Prostate gland (tissue), 2 donors: Measurements from ENCODE around the gene FARS2. TPM values are rescaled to one million over a fixed set of nuclear protein-coding genes. Genes with fewer than 3 reads are reported as not detected.

Experiments
- DNase-seq: peaks from one replicate; pipeline ENCODE4 v3.0.0-alpha.2; 2019; ENCODE audit warnings: low spot score
- H3K27ac ChIP-seq, 2 donors: fragments of 200-600 bp; sonication (generic); 2 replicates each; pipeline ENCODE4 v1.5.1; 2017 to 2019
- H3K27me3 ChIP-seq: fragments of 200-600 bp; sonication (generic); replicated peaks from 2 replicates; pipeline ENCODE4 v1.5.1; 2019; ENCODE audit not compliant: insufficient read depth
- H3K36me3 ChIP-seq, 2 donors: fragments of 200-600 bp; sonication (generic); 1 replicate in 1 of 2; 2 replicates in 1 of 2; pipeline versions ENCODE4 v1.5.1 to v1.8.1; 2017 to 2019
- H3K4me1 ChIP-seq: fragments of 200-600 bp; sonication (generic); replicated peaks from 2 replicates; pipeline ENCODE4 v1.5.1; 2019
- H3K4me3 ChIP-seq, 2 donors: fragments of 200-600 bp; sonication (generic); 2 replicates each; pipeline ENCODE4 v1.5.1; 2017 to 2019
- H3K9me3 ChIP-seq: fragments of 200-600 bp; sonication (generic); 2 replicates; pipeline ENCODE4 v1.5.1; 2017
- CTCF ChIP-seq, 4 experiments: fragments of 200-600 bp in 2 of 4; fragments of 450-650 bp in 2 of 4; sonication (generic) in 2 of 4; IDR thresholded peaks; 1 replicate in 3 of 4; 2 replicates in 1 of 4; pipeline ENCODE4 v1.5.1; 2016 to 2019; ENCODE audit warnings: antibody characterized with exemption in 4 of 4, mild to moderate bottlenecking in 2 of 4, moderate library complexity in 2 of 4
- POLR2A ChIP-seq: fragments of 450-650 bp; IDR thresholded peaks from one replicate; pipeline ENCODE4 v1.6.1; 2016; ENCODE audit warnings: antibody characterized with exemption, mild to moderate bottlenecking
- POLR2AphosphoS5 ChIP-seq: sonication (generic); formaldehyde crosslinking; IDR thresholded peaks from one replicate; pipeline ENCODE4 v1.6.1; 2017; ENCODE audit warnings: antibody characterized with exemption
- WGBS: methylation state at CpG from one replicate; pipeline ENCODE4 v1.1.5; 2018; 5-methylcytosine and 5-hydroxymethylcytosine counted together
- intact Hi-C: fragments of 100-400 bp; cut with DNase I; formaldehyde crosslinking; loops from one replicate; pipeline ENCODE4 v1.14.2; 2022
- total RNA-seq, 2 donors: library from RNA; depleted of rRNA; stranded (reverse); fragments of >200 nt; gene quantifications; one replicate each; pipeline ENCODE4 v1.1.0, GENCODE V29; 2016

Gene FARS2
- total RNA-seq, 2 donors from 2014 or later: 11.6 to 19.5 TPM

DNA sequence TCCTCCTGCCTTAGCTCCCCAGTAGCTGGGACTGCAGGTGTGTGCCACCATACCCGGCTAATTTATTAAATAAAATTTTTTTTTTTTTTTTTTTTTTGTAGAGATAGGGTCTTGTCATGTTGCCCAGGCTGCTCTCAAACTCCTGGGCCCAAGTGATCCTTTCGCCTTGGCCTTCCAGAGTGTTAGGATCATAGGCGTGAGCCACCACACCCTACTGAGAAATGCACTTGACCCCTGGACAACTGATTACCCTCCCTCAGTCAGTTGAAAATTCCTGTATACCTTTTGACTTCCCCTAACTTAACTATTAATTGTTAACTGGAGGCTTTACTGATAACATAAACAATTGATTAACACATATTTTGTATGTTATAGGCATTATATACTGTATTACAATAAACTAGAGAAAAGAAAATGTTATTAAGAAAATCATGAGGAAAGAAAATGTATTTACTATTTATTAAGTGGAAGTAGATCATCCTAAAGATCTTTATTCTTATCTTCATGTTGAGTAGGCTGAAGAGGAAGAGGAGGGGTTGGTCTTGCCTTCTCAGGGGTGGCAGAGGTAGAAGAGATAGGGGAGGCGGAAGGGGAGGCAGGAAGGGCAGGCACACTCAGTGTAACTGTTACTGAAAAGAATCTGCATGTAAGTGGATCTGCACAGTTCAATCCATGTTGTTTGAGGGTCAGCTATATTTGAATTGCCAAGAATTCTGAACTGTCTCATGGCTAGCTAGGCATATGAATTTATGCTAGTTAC, 104.3 kb downstream of the FARS2 start:
- H3K9me3 ChIP-seq: no peaks in the 10 kb centered on the region
- no peaks in the 10 kb centered on the region for H3K36me3 ChIP-seq
- no peak overlapping the region for H3K4me3 ChIP-seq
- H3K4me1 ChIP-seq: peaks cover 2% of the 10 kb centered on the region
- no peaks in the 10 kb centered on the region for H3K27me3 ChIP-seq
- H3K27ac ChIP-seq: no peak overlapping the region
- WGBS: 99% methylated on average over 4 of the region's 4 CpGs
- TF ChIP-seq POLR2AphosphoS5 (no peak), CTCF (IDR thresholded peaks at IDR 0.05) (no peak), POLR2A (no peak)
- intact Hi-C loops: no loop called here
- no peak for DNase-seq

DNA sequence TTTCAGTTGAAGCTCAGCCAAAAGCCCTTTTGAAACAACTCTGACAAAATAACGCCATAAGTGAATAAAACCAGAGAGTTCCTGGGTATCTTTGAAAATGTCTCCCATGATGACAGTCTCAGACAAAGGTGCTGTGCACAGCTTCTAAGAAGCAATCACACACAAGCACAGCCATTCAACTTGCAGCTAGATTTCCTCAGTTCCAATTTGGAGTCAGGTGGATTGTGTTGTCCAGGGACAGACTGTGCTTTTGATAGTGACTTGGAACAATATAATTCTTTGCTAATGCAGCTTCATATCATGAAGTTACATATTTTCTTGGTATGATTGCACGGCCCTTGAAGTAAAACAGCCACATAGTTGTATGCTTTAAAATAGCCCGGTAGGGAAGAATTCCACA, 105.6 kb downstream of the FARS2 start:
- TF ChIP-seq POLR2A: no peak
- TF ChIP-seq CTCF (IDR thresholded peaks at IDR 0.05): no peak
- TF ChIP-seq POLR2AphosphoS5: no peak
- H3K4me1 ChIP-seq: peaks cover 2% of the 10 kb centered on the region
- intact Hi-C loops: no loop called here
- no peak for DNase-seq
- no peaks in the 10 kb centered on the region for H3K27me3 ChIP-seq
- 22% methylated on average over 3 of the region's 3 CpGs for WGBS
- no peak overlapping the region for H3K27ac ChIP-seq
- no peaks in the 10 kb centered on the region for H3K36me3 ChIP-seq
- H3K9me3 ChIP-seq: no peaks in the 10 kb centered on the region
- no peak overlapping the region for H3K4me3 ChIP-seq

DNA sequence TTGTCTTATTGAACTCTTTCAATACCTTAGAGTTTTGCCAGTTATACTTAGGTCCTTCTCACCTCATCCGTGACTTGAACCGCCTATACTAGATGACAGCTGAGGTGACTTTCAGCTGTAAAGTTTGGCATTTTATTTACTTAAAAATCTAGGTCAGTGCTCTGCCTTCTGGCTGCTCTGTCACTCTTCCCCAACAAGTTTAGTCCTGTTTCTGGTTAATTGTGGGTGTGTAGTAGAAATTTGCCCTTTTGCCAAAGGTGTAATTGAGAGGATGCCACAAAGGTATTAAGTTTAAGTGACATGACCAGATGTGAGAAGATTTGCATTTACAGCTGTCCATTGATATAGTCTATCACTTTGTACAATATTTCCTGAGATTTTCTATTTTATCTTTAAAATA, 106.2 kb downstream of the FARS2 start:
- intact Hi-C loops: no loop called here
- Histone ChIP-seq H3K4me3 (no peak overlapping the region), H3K9me3 (no peaks in the 10 kb centered on the region), H3K4me1 (peaks cover 2% of the 10 kb centered on the region), H3K27ac (no peak overlapping the region), H3K36me3 (no peaks in the 10 kb centered on the region), H3K27me3 (no peaks in the 10 kb centered on the region)
- WGBS: 30% methylated on average over 2 of the region's 2 CpGs
- TF ChIP-seq POLR2A (no peak), POLR2AphosphoS5 (no peak), CTCF (IDR thresholded peaks at IDR 0.05) (no peak)
- no peak for DNase-seq

GRCh38 chr6:5373430-5373829, 112.1 kb downstream of the FARS2 start:
- WGBS: 100% methylated on average over 2 of the region's 2 CpGs
- no peaks in the 10 kb centered on the region for H3K27me3 ChIP-seq
- intact Hi-C loops: no loop called here

More at GRCh38 chr6:5373430-5373829, 112.1 kb downstream of the FARS2 start:
- no peaks in the 10 kb centered on the region for H3K36me3 ChIP-seq
- H3K27ac ChIP-seq: no peak overlapping the region
- no peaks in the 10 kb centered on the region for H3K9me3 ChIP-seq
- no peak for DNase-seq
- no peaks in the 10 kb centered on the region for H3K4me1 ChIP-seq
- H3K4me3 ChIP-seq: no peak overlapping the region
- TF ChIP-seq POLR2AphosphoS5: no peak
- TF ChIP-seq POLR2A: no peak
- TF ChIP-seq CTCF (IDR thresholded peaks at IDR 0.05): no peak
